ENCODE results near the gene DMXL2. TPM values are rescaled to one million over a fixed set of nuclear protein-coding genes. Genes with fewer than 3 reads are reported as not detected.

DMXL2 gene
- total and polyA plus RNA-seq, 9 of the 15 experiments (the other 6 are each of a cell fraction or from before 2014, with no cell fraction given) = 9.3 to 57.7 (median 30.7) TPM

DNA sequence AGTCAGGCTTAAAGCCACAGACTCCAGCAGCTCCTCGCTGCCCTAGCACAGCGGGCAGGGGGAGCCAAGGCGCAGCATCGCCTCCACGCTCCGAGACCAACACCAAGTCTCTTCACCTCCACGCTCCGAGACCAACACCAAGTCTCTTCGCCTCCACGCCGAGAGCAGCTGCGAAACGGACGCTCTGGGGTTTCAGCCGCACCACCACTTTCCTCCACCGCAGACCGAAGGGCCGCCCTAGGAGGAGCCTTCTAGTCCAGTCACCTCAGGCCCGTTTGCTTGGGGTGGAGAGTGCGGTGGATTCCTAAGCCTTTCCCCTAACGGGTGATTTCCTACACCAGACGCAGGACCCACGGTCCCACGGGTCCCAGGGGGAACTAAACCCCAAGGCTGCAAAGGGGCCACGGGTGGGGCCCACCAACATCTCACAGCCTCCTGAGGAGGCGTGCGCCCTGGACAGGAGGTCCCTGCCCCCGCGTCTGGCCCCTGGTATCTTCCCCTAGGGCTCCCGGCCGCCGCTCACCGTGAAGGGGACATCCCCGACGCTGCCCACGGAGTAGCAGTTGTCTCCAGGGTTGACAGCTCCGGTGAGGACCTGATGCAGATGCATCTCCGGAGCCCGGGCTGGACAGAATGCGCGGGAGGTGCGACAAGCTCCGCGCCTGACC lies 501 bp downstream of the DMXL2 start (continued):
- no peak; the same call in 1 of the 2 replicates for TF ChIP-seq POLR2AphosphoS5 (IDR thresholded peaks at IDR 0.05; ENCODE audit: control insufficient read depth, insufficient read depth, low read depth, low read length)
- TF ChIP-seq ADNP (tag; IDR thresholded peaks at IDR 0.05) = no peak
- TF ChIP-seq NEUROD1 (IDR thresholded peaks at IDR 0.05; ENCODE audit: borderline replicate concordance, low read depth, low read length, partially characterized antibody) = no peak
- peak; percentile 97 for TF ChIP-seq SREBF2 (CRISPR knock-in tag; IDR thresholded peaks at IDR 0.05)
- TF ChIP-seq SMARCE1 (IDR thresholded peaks at IDR 0.05) = peak; percentile 66
- TF ChIP-seq ZNF184 (CRISPR knock-in tag; IDR thresholded peaks at IDR 0.05) = no peak
- TF ChIP-seq MBD2 (IDR thresholded peaks at IDR 0.05; ENCODE audit: borderline replicate concordance, low read depth) = 0 out of 2 replicates have a peak, but pooled peaks have one; percentile 6
- TF ChIP-seq, protein P1, sequence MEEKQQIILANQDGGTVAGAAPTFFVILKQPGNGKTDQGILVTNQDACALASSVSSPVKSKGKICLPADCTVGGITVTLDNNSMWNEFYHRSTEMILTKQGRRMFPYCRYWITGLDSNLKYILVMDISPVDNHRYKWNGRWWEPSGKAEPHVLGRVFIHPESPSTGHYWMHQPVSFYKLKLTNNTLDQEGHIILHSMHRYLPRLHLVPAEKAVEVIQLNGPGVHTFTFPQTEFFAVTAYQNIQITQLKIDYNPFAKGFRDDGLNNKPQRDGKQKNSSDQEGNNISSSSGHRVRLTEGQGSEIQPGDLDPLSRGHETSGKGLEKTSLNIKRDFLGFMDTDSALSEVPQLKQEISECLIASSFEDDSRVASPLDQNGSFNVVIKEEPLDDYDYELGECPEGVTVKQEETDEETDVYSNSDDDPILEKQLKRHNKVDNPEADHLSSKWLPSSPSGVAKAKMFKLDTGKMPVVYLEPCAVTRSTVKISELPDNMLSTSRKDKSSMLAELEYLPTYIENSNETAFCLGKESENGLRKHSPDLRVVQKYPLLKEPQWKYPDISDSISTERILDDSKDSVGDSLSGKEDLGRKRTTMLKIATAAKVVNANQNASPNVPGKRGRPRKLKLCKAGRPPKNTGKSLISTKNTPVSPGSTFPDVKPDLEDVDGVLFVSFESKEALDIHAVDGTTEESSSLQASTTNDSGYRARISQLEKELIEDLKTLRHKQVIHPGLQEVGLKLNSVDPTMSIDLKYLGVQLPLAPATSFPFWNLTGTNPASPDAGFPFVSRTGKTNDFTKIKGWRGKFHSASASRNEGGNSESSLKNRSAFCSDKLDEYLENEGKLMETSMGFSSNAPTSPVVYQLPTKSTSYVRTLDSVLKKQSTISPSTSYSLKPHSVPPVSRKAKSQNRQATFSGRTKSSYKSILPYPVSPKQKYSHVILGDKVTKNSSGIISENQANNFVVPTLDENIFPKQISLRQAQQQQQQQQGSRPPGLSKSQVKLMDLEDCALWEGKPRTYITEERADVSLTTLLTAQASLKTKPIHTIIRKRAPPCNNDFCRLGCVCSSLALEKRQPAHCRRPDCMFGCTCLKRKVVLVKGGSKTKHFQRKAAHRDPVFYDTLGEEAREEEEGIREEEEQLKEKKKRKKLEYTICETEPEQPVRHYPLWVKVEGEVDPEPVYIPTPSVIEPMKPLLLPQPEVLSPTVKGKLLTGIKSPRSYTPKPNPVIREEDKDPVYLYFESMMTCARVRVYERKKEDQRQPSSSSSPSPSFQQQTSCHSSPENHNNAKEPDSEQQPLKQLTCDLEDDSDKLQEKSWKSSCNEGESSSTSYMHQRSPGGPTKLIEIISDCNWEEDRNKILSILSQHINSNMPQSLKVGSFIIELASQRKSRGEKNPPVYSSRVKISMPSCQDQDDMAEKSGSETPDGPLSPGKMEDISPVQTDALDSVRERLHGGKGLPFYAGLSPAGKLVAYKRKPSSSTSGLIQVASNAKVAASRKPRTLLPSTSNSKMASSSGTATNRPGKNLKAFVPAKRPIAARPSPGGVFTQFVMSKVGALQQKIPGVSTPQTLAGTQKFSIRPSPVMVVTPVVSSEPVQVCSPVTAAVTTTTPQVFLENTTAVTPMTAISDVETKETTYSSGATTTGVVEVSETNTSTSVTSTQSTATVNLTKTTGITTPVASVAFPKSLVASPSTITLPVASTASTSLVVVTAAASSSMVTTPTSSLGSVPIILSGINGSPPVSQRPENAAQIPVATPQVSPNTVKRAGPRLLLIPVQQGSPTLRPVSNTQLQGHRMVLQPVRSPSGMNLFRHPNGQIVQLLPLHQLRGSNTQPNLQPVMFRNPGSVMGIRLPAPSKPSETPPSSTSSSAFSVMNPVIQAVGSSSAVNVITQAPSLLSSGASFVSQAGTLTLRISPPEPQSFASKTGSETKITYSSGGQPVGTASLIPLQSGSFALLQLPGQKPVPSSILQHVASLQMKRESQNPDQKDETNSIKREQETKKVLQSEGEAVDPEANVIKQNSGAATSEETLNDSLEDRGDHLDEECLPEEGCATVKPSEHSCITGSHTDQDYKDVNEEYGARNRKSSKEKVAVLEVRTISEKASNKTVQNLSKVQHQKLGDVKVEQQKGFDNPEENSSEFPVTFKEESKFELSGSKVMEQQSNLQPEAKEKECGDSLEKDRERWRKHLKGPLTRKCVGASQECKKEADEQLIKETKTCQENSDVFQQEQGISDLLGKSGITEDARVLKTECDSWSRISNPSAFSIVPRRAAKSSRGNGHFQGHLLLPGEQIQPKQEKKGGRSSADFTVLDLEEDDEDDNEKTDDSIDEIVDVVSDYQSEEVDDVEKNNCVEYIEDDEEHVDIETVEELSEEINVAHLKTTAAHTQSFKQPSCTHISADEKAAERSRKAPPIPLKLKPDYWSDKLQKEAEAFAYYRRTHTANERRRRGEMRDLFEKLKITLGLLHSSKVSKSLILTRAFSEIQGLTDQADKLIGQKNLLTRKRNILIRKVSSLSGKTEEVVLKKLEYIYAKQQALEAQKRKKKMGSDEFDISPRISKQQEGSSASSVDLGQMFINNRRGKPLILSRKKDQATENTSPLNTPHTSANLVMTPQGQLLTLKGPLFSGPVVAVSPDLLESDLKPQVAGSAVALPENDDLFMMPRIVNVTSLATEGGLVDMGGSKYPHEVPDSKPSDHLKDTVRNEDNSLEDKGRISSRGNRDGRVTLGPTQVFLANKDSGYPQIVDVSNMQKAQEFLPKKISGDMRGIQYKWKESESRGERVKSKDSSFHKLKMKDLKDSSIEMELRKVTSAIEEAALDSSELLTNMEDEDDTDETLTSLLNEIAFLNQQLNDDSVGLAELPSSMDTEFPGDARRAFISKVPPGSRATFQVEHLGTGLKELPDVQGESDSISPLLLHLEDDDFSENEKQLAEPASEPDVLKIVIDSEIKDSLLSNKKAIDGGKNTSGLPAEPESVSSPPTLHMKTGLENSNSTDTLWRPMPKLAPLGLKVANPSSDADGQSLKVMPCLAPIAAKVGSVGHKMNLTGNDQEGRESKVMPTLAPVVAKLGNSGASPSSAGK (IDR thresholded peaks at IDR 0.05) = peak; percentile 53
- TF ChIP-seq ELK3 (CRISPR knock-in tag; IDR thresholded peaks at IDR 0.05) = no peak
- TF ChIP-seq, protein P2, sequence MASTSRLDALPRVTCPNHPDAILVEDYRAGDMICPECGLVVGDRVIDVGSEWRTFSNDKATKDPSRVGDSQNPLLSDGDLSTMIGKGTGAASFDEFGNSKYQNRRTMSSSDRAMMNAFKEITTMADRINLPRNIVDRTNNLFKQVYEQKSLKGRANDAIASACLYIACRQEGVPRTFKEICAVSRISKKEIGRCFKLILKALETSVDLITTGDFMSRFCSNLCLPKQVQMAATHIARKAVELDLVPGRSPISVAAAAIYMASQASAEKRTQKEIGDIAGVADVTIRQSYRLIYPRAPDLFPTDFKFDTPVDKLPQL (IDR thresholded peaks at IDR 0.05; ENCODE audit: extremely low read depth, insufficient read length) = no peak
- TF ChIP-seq, protein P3, sequence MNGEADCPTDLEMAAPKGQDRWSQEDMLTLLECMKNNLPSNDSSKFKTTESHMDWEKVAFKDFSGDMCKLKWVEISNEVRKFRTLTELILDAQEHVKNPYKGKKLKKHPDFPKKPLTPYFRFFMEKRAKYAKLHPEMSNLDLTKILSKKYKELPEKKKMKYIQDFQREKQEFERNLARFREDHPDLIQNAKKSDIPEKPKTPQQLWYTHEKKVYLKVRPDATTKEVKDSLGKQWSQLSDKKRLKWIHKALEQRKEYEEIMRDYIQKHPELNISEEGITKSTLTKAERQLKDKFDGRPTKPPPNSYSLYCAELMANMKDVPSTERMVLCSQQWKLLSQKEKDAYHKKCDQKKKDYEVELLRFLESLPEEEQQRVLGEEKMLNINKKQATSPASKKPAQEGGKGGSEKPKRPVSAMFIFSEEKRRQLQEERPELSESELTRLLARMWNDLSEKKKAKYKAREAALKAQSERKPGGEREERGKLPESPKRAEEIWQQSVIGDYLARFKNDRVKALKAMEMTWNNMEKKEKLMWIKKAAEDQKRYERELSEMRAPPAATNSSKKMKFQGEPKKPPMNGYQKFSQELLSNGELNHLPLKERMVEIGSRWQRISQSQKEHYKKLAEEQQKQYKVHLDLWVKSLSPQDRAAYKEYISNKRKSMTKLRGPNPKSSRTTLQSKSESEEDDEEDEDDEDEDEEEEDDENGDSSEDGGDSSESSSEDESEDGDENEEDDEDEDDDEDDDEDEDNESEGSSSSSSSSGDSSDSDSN (IDR thresholded peaks at IDR 0.05; ENCODE audit: borderline replicate concordance in 1 of 2, low read depth in 2 of 2, low read length in 2 of 2) = peak in 1 of 2 experiments; percentile 62; a peak in 1 of 4 replicates
